IMR-90 (cell line): Measurements from ENCODE around the gene MAGI2. TPM values are rescaled to one million over a fixed set of nuclear protein-coding genes. Genes with fewer than 3 reads are reported as not detected.

Experiments used
- ATAC-seq: fragments of 200-7000 bp; cut with Tn5 transposase; 2 replicates; pipeline ENCODE4 v1.9.1; 2020; ENCODE audit warnings: low read depth, mild to moderate bottlenecking, moderate library complexity
- BruUV-seq: library from RNA; stranded (reverse); fragments of 400-500 nt; replicated peaks from 2 replicates; lab custom pipeline; 2021; lab: Mats Ljungman, UMichigan
- CTCF ChIA-PET: fragments of 300-600 bp; formaldehyde crosslinking; extraction: SDS; loops from one replicate; lab custom pipeline; 2021; ENCODE audit warnings: antibody characterized with exemption; lab: Yijun Ruan, JAX
- POLR2A ChIA-PET: fragments of 300-600 bp; sonication (Branson Sonifier 250); formaldehyde crosslinking; loops from one replicate; lab custom pipeline; 2022; ENCODE audit warnings: antibody characterized with exemption; ENCODE audit not compliant: unreplicated experiment; lab: Charles Lee
- DNase-seq: peaks from one replicate; pipeline ENCODE4 v3.0.0; 2013
- H2AFZ ChIP-seq: replicated peaks from 2 replicates; pipeline ENCODE3; 2013; ENCODE audit warnings: low read length, mild to moderate bottlenecking; ENCODE audit not compliant: poor library complexity
- H2AK5ac ChIP-seq: 2 replicates; pipeline ENCODE4 v1.6.1; 2013; ENCODE audit warnings: low read depth, low read length, inconsistent platforms
- H2AK9ac ChIP-seq: replicated peaks from 2 replicates; pipeline ENCODE3; 2013; ENCODE audit warnings: mild to moderate bottlenecking, low read depth, low read length, moderate library complexity; ENCODE audit not compliant: poor library complexity
- H2BK120ac ChIP-seq: 2 replicates; pipeline ENCODE4 v1.6.1; 2013; ENCODE audit warnings: low read depth, low read length, inconsistent platforms
- H2BK15ac ChIP-seq: 3 replicates; pipeline ENCODE4 v1.6.1; 2013; ENCODE audit warnings: low read depth, low read length, inconsistent platforms
- H2BK20ac ChIP-seq: 2 replicates; pipeline ENCODE4 v1.6.1; 2013; ENCODE audit warnings: low read depth, mild to moderate bottlenecking, inconsistent platforms, low read length, moderate library complexity
- H2BK5ac ChIP-seq: 2 replicates; pipeline ENCODE4 v1.6.1; 2013; ENCODE audit warnings: mild to moderate bottlenecking, low read depth, low read length, inconsistent platforms; ENCODE audit not compliant: poor library complexity, severe bottlenecking
- H3K14ac ChIP-seq: replicated peaks from 2 replicates; pipeline ENCODE4 v1.6.1; 2013; ENCODE audit warnings: low read depth, low read length, inconsistent platforms
- H3K18ac ChIP-seq: 2 replicates; pipeline ENCODE4 v1.6.1; 2013; ENCODE audit warnings: low read depth, low read length, control low read depth
- H3K23ac ChIP-seq: 2 replicates; pipeline ENCODE4 v1.6.1; 2013; ENCODE audit warnings: low read depth, low read length, inconsistent platforms
- H3K27ac ChIP-seq: 2 replicates; pipeline ENCODE4 v1.5.1; 2013; ENCODE audit warnings: mild to moderate bottlenecking, control low read depth, low read length; ENCODE audit not compliant: insufficient read depth
- H3K27me3 ChIP-seq: 2 replicates; pipeline ENCODE4 v1.6.1; 2013; ENCODE audit warnings: low read length; ENCODE audit not compliant: control insufficient read depth, insufficient read depth
- H3K36me3 ChIP-seq: 2 replicates; pipeline ENCODE4 v1.6.1; 2013; ENCODE audit warnings: low read length, mixed read lengths; ENCODE audit not compliant: control insufficient read depth, insufficient read depth
- H3K4ac ChIP-seq: 2 replicates; pipeline ENCODE4 v1.6.1; 2013; ENCODE audit warnings: low read depth, low read length, inconsistent platforms
- H3K4me1 ChIP-seq: 2 replicates; pipeline ENCODE4 v1.6.1; 2013; ENCODE audit warnings: low read length, mixed read lengths; ENCODE audit not compliant: control insufficient read depth, insufficient read depth
- H3K4me2 ChIP-seq: 2 replicates; pipeline ENCODE4 v1.6.1; 2013; ENCODE audit warnings: low read depth, mild to moderate bottlenecking, control low read depth, low read length, moderate library complexity
- H3K4me3 ChIP-seq: 2 replicates; pipeline ENCODE4 v1.5.1; 2013; ENCODE audit warnings: low read depth, mild to moderate bottlenecking, control low read depth, low read length, moderate library complexity; ENCODE audit not compliant: insufficient read depth
- H3K56ac ChIP-seq: 2 replicates; pipeline ENCODE4 v1.6.1; 2013; ENCODE audit warnings: low read length, inconsistent platforms; ENCODE audit not compliant: insufficient read depth; ENCODE audit errors: extremely low read depth
- H3K79me1 ChIP-seq, 2 experiments: 2 replicates each; pipeline ENCODE4 v1.6.1; 2013; ENCODE audit warnings: low read length in 2 of 2, inconsistent platforms in 1 of 2, low read depth in 1 of 2
- H3K9ac ChIP-seq: 2 replicates; pipeline ENCODE4 v1.6.1; 2013; ENCODE audit warnings: low read depth, low read length, control low read depth
- H3K9me1 ChIP-seq: 2 replicates; pipeline ENCODE4 v1.6.1; 2013; ENCODE audit warnings: low read length, inconsistent platforms; ENCODE audit not compliant: insufficient read depth
- H3K9me3 ChIP-seq: 2 replicates; pipeline ENCODE4 v1.6.1; 2013; ENCODE audit warnings: low read length; ENCODE audit not compliant: control insufficient read depth, insufficient read depth
- H4K20me1 ChIP-seq: 2 replicates; pipeline ENCODE4 v1.6.1; 2013; ENCODE audit warnings: low read length, inconsistent platforms; ENCODE audit not compliant: insufficient read depth
- H4K5ac ChIP-seq: 2 replicates; pipeline ENCODE4 v1.6.1; 2013; ENCODE audit warnings: mild to moderate bottlenecking, low read depth, low read length, control low read depth
- H4K8ac ChIP-seq, 2 experiments: 2 replicates each; pipeline ENCODE4 v1.6.1; 2013; ENCODE audit warnings: low read depth in 2 of 2, low read length in 2 of 2, control low read depth in 1 of 2, inconsistent platforms in 1 of 2
- H4K91ac ChIP-seq: 2 replicates; pipeline ENCODE4 v1.6.1; 2013; ENCODE audit warnings: low read depth, low read length, inconsistent platforms; ENCODE audit not compliant: insufficient read depth
- FOS ChIP-seq: fragments of 150-350 bp; IDR thresholded peaks from 2 replicates; pipeline ENCODE4 v1.6.1; 2016; ENCODE audit warnings: low read depth, low read length
- POLR2A ChIP-seq: IDR thresholded peaks from 2 replicates; pipeline ENCODE4 v1.6.1; 2012; ENCODE audit warnings: mild to moderate bottlenecking, low read depth, low read length
- WGBS, 2 experiments: methylation state at CpG; one replicate each; pipeline versions ENCODE4 v1.1.5 to v1.1.7; 2013; ENCODE audit warnings: missing lambda C conversion rate in 2 of 2; ENCODE audit not compliant: insufficient read length in 1 of 2; ENCODE audit errors: extremely low coverage in 2 of 2; 5-methylcytosine and 5-hydroxymethylcytosine counted together
- dilution Hi-C: fragments of 300-500 bp; cut with HindIII; formaldehyde crosslinking; loops from one replicate; pipeline ENCODE4 v1.14.3; 2018; ENCODE audit warnings: low sequenced_read_pairs; ENCODE audit not compliant: unreplicated experiment
- in situ Hi-C: fragments of 300-500 bp; cut with MboI; formaldehyde crosslinking; loops from 3 replicates; pipeline ENCODE4 v1.14.3; 2019; ENCODE audit warnings: low sequenced_read_pairs, inconsistent platforms, mixed read lengths
- intact Hi-C: fragments of 100-400 bp; cut with micrococcal nuclease; formaldehyde crosslinking; loops from 2 replicates; pipeline ENCODE4 v1.10.0; 2022
- polyA plus RNA-seq, 3 experiments: library from polyadenylated mRNA; depleted of rRNA; stranded (reverse); fragments of >200 nt; gene quantifications; 2 replicates each; pipeline ENCODE4 v1.2.3, GENCODE V29; 2012; ENCODE audit warnings: low replicate concordance in 1 of 3
- total RNA-seq: library from RNA; depleted of rRNA; stranded (reverse); fragments of >200 nt; gene quantifications from 2 replicates; pipeline ENCODE4 v1.2.3, GENCODE V29; 2012

The MAGI2 gene
- total and polyA plus RNA-seq, 2 of the 4 experiments (the other 2 are of a cell fraction) = 2.5 to 17.9 TPM

GRCh38 chr7:78232806-78233205 is 1220.7 kb downstream of the MAGI2 start:
- no TSS peak for BruUV-seq
- no peak overlapping the region for H3K4me3 ChIP-seq
- H3K4me2 ChIP-seq = peak overlapping the region; percentile 22; the same call in 1 of the 2 replicates
- H2BK120ac ChIP-seq = no peak overlapping the region
- no peak overlapping the region for H3K18ac ChIP-seq
- CTCF ChIA-PET = interaction anchor here (0.9 kb wide), 1 partner anchor 89 kb away, joined by 3 read pairs; no protein-coding TSS in a partner anchor
- TF ChIP-seq POLR2A (no peak), FOS (peak; percentile 47; the same call in 1 of the 2 replicates)
- no peaks in the 10 kb centered on the region for H3K27me3 ChIP-seq
- H3K4me1 ChIP-seq = no peaks in the 10 kb centered on the region
- no peaks in the 10 kb centered on the region for H3K36me3 ChIP-seq
- H2BK15ac ChIP-seq = no peak overlapping the region
- H3K9me1 ChIP-seq = no peaks in the 10 kb centered on the region
- no peak overlapping the region for H3K4ac ChIP-seq
- in situ Hi-C loops = no loop called here
- H4K8ac ChIP-seq = no peak overlapping the region
- no peak overlapping the region for H2BK20ac ChIP-seq
- H2AFZ ChIP-seq = no peak overlapping the region
- H3K14ac ChIP-seq = no peak overlapping the region
- no peak overlapping the region for H3K27ac ChIP-seq
- H4K5ac ChIP-seq = no peak overlapping the region
- no peaks in the 10 kb centered on the region for H4K20me1 ChIP-seq
- intact Hi-C loops = loop anchor here (1.0 kb wide), 1 partner anchor 35 kb away; no protein-coding TSS in a partner anchor
- H2AK5ac ChIP-seq = no peak overlapping the region
- no peak overlapping the region for H4K91ac ChIP-seq
- H3K23ac ChIP-seq = no peak overlapping the region
- H3K9ac ChIP-seq = no peak overlapping the region
- H3K79me1 ChIP-seq = no peaks in the 10 kb centered on the region
- ATAC-seq = peak; percentile 86
- H3K9me3 ChIP-seq = no peaks in the 10 kb centered on the region
- WGBS, 2 experiments = 83 to 100% methylated on average over 1 of the region's 1 CpG
- H2AK9ac ChIP-seq = no peak overlapping the region
- DNase-seq = peak; percentile 69
- POLR2A ChIA-PET = no interaction called here
- no peak overlapping the region for H3K56ac ChIP-seq
- dilution Hi-C loops = no loop called here
- H2BK5ac ChIP-seq = no peak overlapping the region
